Measurements from ENCODE around the gene EPHA3. TPM values are rescaled to one million over a fixed set of nuclear protein-coding genes. Genes with fewer than 3 reads are reported as not detected.

Gene EPHA3
- total RNA-seq, 1 donor from 2014 or later = 27.7 TPM

DNA sequence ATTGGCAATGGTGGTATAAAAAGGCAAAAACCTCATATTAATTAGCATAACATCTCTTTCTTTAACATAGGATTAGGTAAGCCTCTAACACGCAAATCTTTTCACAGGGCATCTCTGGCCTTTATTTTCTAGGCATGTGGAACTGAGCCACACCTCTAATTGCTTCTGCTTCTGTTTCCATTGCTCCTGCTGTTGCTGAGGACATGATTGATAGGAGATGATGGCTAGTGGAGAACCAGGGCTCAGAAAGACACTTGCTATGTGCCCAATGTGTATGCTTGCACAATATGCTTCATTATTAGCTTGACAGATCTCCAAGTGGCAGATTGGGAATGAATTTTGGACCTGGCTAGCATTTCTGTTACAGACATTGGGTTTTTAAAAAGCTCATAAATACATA, 114.5 kb downstream of the EPHA3 start:
- Histone ChIP-seq H3K9me3 (ENCODE audit: control insufficient read depth in 3 of 3, low read length in 3 of 3) (no peaks in the 10 kb centered on the region), H3K27me3 (ENCODE audit: control insufficient read depth in 3 of 3, insufficient read depth in 3 of 3, low read length in 3 of 3) (no peaks in the 10 kb centered on the region), H3K4me3 (ENCODE audit: low read length in 3 of 3) (no peak overlapping the region), H3K27ac (ENCODE audit: low read depth, low read length) (no peak overlapping the region), H3K4me1 (ENCODE audit: control insufficient read depth in 3 of 3, insufficient read depth in 3 of 3, low read length in 3 of 3) (no peaks in the 10 kb centered on the region), H3K36me3 (ENCODE audit: control insufficient read depth in 3 of 3, insufficient read depth in 3 of 3, low read length in 3 of 3) (no peaks in the 10 kb centered on the region), H3K9ac (ENCODE audit: low read depth in 1 of 3, low read length in 3 of 3) (no peak overlapping the region)

DNA sequence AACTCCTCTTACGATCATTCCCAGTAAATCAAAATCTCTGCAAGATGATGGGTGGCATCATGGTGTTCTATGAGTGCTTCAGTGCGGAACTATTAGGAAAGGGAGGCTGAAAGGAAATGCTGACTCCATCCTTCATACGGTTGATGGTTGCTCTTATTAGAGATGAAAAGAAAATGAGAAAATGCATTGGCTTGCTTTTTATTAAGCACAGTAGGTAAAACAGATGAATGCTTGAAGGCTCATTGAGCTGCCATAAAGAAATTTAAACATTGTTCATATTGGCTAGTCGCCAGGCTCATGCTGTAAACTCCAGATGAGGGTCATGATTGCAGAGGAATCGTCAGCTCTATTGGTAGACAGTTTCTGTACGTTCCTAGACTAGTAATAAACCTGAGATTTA, 115.8 kb downstream of the EPHA3 start:
- Histone ChIP-seq H3K4me3 (ENCODE audit: low read length in 3 of 3) (no peak overlapping the region), H3K27ac (ENCODE audit: low read depth, low read length) (no peak overlapping the region), H3K36me3 (ENCODE audit: control insufficient read depth in 3 of 3, insufficient read depth in 3 of 3, low read length in 3 of 3) (no peaks in the 10 kb centered on the region), H3K27me3 (ENCODE audit: control insufficient read depth in 3 of 3, insufficient read depth in 3 of 3, low read length in 3 of 3) (no peaks in the 10 kb centered on the region), H3K9ac (ENCODE audit: low read depth in 1 of 3, low read length in 3 of 3) (no peak overlapping the region), H3K9me3 (ENCODE audit: control insufficient read depth in 3 of 3, low read length in 3 of 3) (no peaks in the 10 kb centered on the region), H3K4me1 (ENCODE audit: control insufficient read depth in 3 of 3, insufficient read depth in 3 of 3, low read length in 3 of 3) (no peaks in the 10 kb centered on the region)

DNA sequence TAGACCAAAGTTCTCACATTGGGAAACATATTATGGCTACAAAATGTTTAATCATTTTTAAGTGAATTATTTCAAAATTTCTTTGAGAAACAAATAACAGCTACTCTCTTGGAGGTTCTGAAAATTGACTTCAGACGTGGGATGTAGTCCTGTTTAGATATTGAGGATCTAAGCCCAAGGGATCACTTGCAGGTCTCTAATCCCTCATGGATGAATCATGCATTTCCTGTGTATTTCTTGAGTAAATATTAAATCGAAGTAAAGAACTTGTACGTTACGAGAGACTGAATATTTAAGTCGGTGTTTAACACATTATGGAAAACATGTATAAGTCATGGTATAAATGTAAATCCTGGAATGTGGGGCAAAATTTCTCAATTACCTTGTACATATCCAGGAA, 119.8 kb downstream of the EPHA3 start:
- H3K4me3 ChIP-seq (ENCODE audit: low read length in 3 of 3) = no peak overlapping the region
- no peaks in the 10 kb centered on the region for H3K4me1 ChIP-seq (ENCODE audit: control insufficient read depth in 3 of 3, insufficient read depth in 3 of 3, low read length in 3 of 3)
- H3K36me3 ChIP-seq (ENCODE audit: control insufficient read depth in 3 of 3, insufficient read depth in 3 of 3, low read length in 3 of 3) = no peaks in the 10 kb centered on the region
- no peak overlapping the region for H3K27ac ChIP-seq (ENCODE audit: low read depth, low read length)
- no peaks in the 10 kb centered on the region for H3K27me3 ChIP-seq (ENCODE audit: control insufficient read depth in 3 of 3, insufficient read depth in 3 of 3, low read length in 3 of 3)
- no peak overlapping the region for H3K9ac ChIP-seq (ENCODE audit: low read depth in 1 of 3, low read length in 3 of 3)
- H3K9me3 ChIP-seq (ENCODE audit: control insufficient read depth in 3 of 3, low read length in 3 of 3) = no peaks in the 10 kb centered on the region

DNA sequence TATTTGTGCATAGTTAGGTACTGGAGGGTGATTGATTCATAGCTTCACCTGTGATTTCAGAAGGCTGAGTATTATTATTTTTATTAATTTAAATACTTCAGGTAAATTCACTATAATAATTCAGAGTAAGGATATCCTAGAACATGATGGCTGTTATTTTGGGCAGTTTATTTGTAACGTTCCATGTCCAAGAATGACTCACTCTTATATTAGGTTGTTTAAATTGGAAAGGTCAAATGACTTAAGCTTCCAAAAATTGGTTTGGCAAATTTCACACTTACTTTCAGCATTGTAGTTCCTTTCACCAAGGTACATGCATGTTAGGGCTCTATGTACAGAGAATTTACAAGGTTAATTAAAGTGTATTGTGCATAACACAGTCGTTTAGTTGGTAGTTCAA, 120.2 kb downstream of the EPHA3 start:
- no peaks in the 10 kb centered on the region for H3K4me1 ChIP-seq (ENCODE audit: control insufficient read depth in 3 of 3, insufficient read depth in 3 of 3, low read length in 3 of 3)
- no peaks in the 10 kb centered on the region for H3K9me3 ChIP-seq (ENCODE audit: control insufficient read depth in 3 of 3, low read length in 3 of 3)
- no peak overlapping the region for H3K27ac ChIP-seq (ENCODE audit: low read depth, low read length)
- no peak overlapping the region for H3K9ac ChIP-seq (ENCODE audit: low read depth in 1 of 3, low read length in 3 of 3)
- H3K4me3 ChIP-seq (ENCODE audit: low read length in 3 of 3) = no peak overlapping the region
- no peaks in the 10 kb centered on the region for H3K27me3 ChIP-seq (ENCODE audit: control insufficient read depth in 3 of 3, insufficient read depth in 3 of 3, low read length in 3 of 3)
- no peaks in the 10 kb centered on the region for H3K36me3 ChIP-seq (ENCODE audit: control insufficient read depth in 3 of 3, insufficient read depth in 3 of 3, low read length in 3 of 3)

DNA sequence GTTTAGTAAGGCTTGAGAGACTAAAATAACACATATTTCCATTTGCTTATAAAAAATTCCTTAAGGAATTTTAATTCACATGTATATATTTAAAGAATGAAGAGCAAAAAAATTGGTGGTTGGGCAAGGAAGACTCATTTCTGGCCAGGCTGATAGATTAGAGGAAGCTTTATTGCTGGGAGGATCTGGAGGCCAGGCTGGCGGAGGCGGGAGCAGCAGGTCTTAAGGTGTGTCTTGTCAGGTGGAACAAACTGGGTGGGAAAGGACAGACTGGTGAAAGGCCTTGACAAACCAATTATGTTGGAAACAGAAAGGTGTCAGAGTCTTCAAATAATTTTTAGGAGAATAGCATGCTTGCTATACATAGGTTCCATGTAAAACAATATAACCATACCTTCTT, 124.7 kb downstream of the EPHA3 start:
- Histone ChIP-seq H3K27me3 (ENCODE audit: control insufficient read depth in 3 of 3, insufficient read depth in 3 of 3, low read length in 3 of 3) (no peaks in the 10 kb centered on the region), H3K27ac (ENCODE audit: low read depth, low read length) (no peak overlapping the region), H3K36me3 (ENCODE audit: control insufficient read depth in 3 of 3, insufficient read depth in 3 of 3, low read length in 3 of 3) (no peaks in the 10 kb centered on the region), H3K9me3 (ENCODE audit: control insufficient read depth in 3 of 3, low read length in 3 of 3) (no peaks in the 10 kb centered on the region), H3K4me1 (ENCODE audit: control insufficient read depth in 3 of 3, insufficient read depth in 3 of 3, low read length in 3 of 3) (no peaks in the 10 kb centered on the region), H3K9ac (ENCODE audit: low read depth in 1 of 3, low read length in 3 of 3) (no peak overlapping the region), H3K4me3 (ENCODE audit: low read length in 3 of 3) (no peak overlapping the region)

- Histone ChIP-seq H3K27me3 (ENCODE audit: control insufficient read depth in 3 of 3, insufficient read depth in 3 of 3, low read length in 3 of 3) (no peaks in the 10 kb centered on the region), H3K4me1 (ENCODE audit: control insufficient read depth in 3 of 3, insufficient read depth in 3 of 3, low read length in 3 of 3) (no peaks in the 10 kb centered on the region), H3K4me3 (ENCODE audit: low read length in 3 of 3) (no peak overlapping the region), H3K27ac (ENCODE audit: low read depth, low read length) (no peak overlapping the region), H3K9ac (ENCODE audit: low read depth in 1 of 3, low read length in 3 of 3) (no peak overlapping the region), H3K36me3 (ENCODE audit: control insufficient read depth in 3 of 3, insufficient read depth in 3 of 3, low read length in 3 of 3) (no peaks in the 10 kb centered on the region), H3K9me3 (ENCODE audit: control insufficient read depth in 3 of 3, low read length in 3 of 3) (no peaks in the 10 kb centered on the region)
Measured at GRCh38 chr3:89234620-89235019, 127.2 kb downstream of the EPHA3 start.

- no peak overlapping the region for H3K9ac ChIP-seq (ENCODE audit: low read depth in 1 of 3, low read length in 3 of 3)
- H3K4me1 ChIP-seq (ENCODE audit: control insufficient read depth in 3 of 3, insufficient read depth in 3 of 3, low read length in 3 of 3) = no peaks in the 10 kb centered on the region
- H3K9me3 ChIP-seq (ENCODE audit: control insufficient read depth in 3 of 3, low read length in 3 of 3) = no peaks in the 10 kb centered on the region
- H3K27me3 ChIP-seq (ENCODE audit: control insufficient read depth in 3 of 3, insufficient read depth in 3 of 3, low read length in 3 of 3) = no peaks in the 10 kb centered on the region
- no peaks in the 10 kb centered on the region for H3K36me3 ChIP-seq (ENCODE audit: control insufficient read depth in 3 of 3, insufficient read depth in 3 of 3, low read length in 3 of 3)
- no peak overlapping the region for H3K27ac ChIP-seq (ENCODE audit: low read depth, low read length)
- no peak overlapping the region for H3K4me3 ChIP-seq (ENCODE audit: low read length in 3 of 3)
Measured at GRCh38 chr3:89238846-89239245, 131.4 kb downstream of the EPHA3 start.

- H3K27ac ChIP-seq (ENCODE audit: low read depth, low read length) = no peak overlapping the region
- H3K4me1 ChIP-seq (ENCODE audit: control insufficient read depth in 3 of 3, insufficient read depth in 3 of 3, low read length in 3 of 3) = no peaks in the 10 kb centered on the region
- no peak overlapping the region for H3K9ac ChIP-seq (ENCODE audit: low read depth in 1 of 3, low read length in 3 of 3)
- no peaks in the 10 kb centered on the region for H3K36me3 ChIP-seq (ENCODE audit: control insufficient read depth in 3 of 3, insufficient read depth in 3 of 3, low read length in 3 of 3)
- no peak overlapping the region for H3K4me3 ChIP-seq (ENCODE audit: low read length in 3 of 3)
- H3K9me3 ChIP-seq (ENCODE audit: control insufficient read depth in 3 of 3, low read length in 3 of 3) = no peaks in the 10 kb centered on the region
- H3K27me3 ChIP-seq (ENCODE audit: control insufficient read depth in 3 of 3, insufficient read depth in 3 of 3, low read length in 3 of 3) = no peaks in the 10 kb centered on the region
Measured at GRCh38 chr3:89239774-89240173, 132.4 kb downstream of the EPHA3 start.

DNA sequence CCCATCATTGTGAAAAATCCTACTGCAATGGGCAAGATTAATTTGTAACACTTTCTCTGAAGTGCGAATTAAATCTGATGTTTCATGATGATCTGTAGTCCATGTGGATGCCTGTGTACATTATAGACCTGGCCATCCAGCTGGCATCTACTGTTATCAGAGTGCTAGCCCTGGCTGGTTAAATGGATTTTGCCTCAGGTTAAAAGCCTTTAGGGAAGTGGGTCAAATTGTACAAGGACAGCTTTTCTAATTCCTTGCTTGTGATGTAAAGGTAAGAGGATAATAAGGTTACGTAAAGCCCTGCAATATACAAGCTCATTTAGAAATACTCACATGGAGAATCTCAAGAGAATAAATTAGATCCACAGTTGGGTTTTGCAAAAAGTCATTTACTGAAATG, 138.2 kb downstream of the EPHA3 start:
- H3K27me3 ChIP-seq (ENCODE audit: control insufficient read depth in 3 of 3, insufficient read depth in 3 of 3, low read length in 3 of 3) = no peaks in the 10 kb centered on the region
- no peaks in the 10 kb centered on the region for H3K4me1 ChIP-seq (ENCODE audit: control insufficient read depth in 3 of 3, insufficient read depth in 3 of 3, low read length in 3 of 3)
- H3K9me3 ChIP-seq (ENCODE audit: control insufficient read depth in 3 of 3, low read length in 3 of 3) = no peaks in the 10 kb centered on the region
- H3K4me3 ChIP-seq (ENCODE audit: low read length in 3 of 3) = no peak overlapping the region
- H3K27ac ChIP-seq (ENCODE audit: low read depth, low read length) = no peak overlapping the region
- no peaks in the 10 kb centered on the region for H3K36me3 ChIP-seq (ENCODE audit: control insufficient read depth in 3 of 3, insufficient read depth in 3 of 3, low read length in 3 of 3)
- H3K9ac ChIP-seq (ENCODE audit: low read depth in 1 of 3, low read length in 3 of 3) = no peak overlapping the region

GRCh38 chr3:89246326-89246725, 138.9 kb downstream of the EPHA3 start:
- Histone ChIP-seq H3K9me3 (ENCODE audit: control insufficient read depth in 3 of 3, low read length in 3 of 3) (no peaks in the 10 kb centered on the region), H3K4me3 (ENCODE audit: low read length in 3 of 3) (no peak overlapping the region), H3K36me3 (ENCODE audit: control insufficient read depth in 3 of 3, insufficient read depth in 3 of 3, low read length in 3 of 3) (no peaks in the 10 kb centered on the region), H3K27ac (ENCODE audit: low read depth, low read length) (no peak overlapping the region), H3K27me3 (ENCODE audit: control insufficient read depth in 3 of 3, insufficient read depth in 3 of 3, low read length in 3 of 3) (no peaks in the 10 kb centered on the region), H3K9ac (ENCODE audit: low read depth in 1 of 3, low read length in 3 of 3) (no peak overlapping the region), H3K4me1 (ENCODE audit: control insufficient read depth in 3 of 3, insufficient read depth in 3 of 3, low read length in 3 of 3) (no peaks in the 10 kb centered on the region)

DNA sequence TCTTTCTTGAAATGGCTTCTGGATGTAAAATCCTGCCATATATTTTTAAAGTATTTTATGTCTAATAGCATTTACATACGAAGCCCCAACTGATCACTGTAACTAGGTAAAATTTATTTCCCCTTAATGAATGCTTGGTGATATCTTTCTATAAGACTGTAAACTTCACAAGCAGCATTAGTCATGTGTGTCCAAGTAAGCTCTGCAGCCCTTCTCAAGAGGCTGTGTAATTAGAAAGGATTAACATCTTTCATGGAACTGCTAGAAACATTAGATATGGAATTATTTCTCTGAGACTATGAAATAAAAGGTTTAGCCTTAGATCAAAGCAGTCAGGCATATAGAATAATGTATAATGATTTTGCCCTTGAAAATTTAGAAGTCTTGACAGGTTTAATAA, 143.3 kb downstream of the EPHA3 start:
- H3K27me3 ChIP-seq (ENCODE audit: control insufficient read depth in 3 of 3, insufficient read depth in 3 of 3, low read length in 3 of 3) = no peaks in the 10 kb centered on the region
- no peak overlapping the region for H3K4me3 ChIP-seq (ENCODE audit: low read length in 3 of 3)
- H3K9ac ChIP-seq (ENCODE audit: low read depth in 1 of 3, low read length in 3 of 3) = no peak overlapping the region
- no peak overlapping the region for H3K27ac ChIP-seq (ENCODE audit: low read depth, low read length)
- no peaks in the 10 kb centered on the region for H3K4me1 ChIP-seq (ENCODE audit: control insufficient read depth in 3 of 3, insufficient read depth in 3 of 3, low read length in 3 of 3)
- H3K36me3 ChIP-seq (ENCODE audit: control insufficient read depth in 3 of 3, insufficient read depth in 3 of 3, low read length in 3 of 3) = no peaks in the 10 kb centered on the region
- H3K9me3 ChIP-seq (ENCODE audit: control insufficient read depth in 3 of 3, low read length in 3 of 3) = no peaks in the 10 kb centered on the region

Data from skeletal muscle tissue (tissue), 4 donors.